Osteocyte (in vitro differentiated cells): ENCODE data around the gene TCHP. TPM values are rescaled to one million over a fixed set of nuclear protein-coding genes. Genes with fewer than 3 reads are reported as not detected.
A peak's percentile ranks its signal among the peaks of the same experiment; 100 is the strongest.

Experiments used
- DNase-seq: peaks from one replicate; pipeline ENCODE4 v3.0.0; 2021; ENCODE audit warnings: mixed read lengths; ENCODE audit not compliant: unreplicated experiment; ENCODE audit errors: extremely low spot score
- H3K27ac Mint-ChIP-seq: one replicate; pipeline ENCODE4 v1.8.0; 2021; ENCODE audit warnings: mild to moderate bottlenecking, mixed read lengths; ENCODE audit not compliant: unreplicated experiment
- H3K27me3 Mint-ChIP-seq: one replicate; pipeline ENCODE4 v1.8.0; 2021; ENCODE audit warnings: mixed read lengths; ENCODE audit not compliant: unreplicated experiment
- H3K36me3 Mint-ChIP-seq: one replicate; pipeline ENCODE4 v1.8.0; 2021; ENCODE audit warnings: mixed read lengths; ENCODE audit not compliant: unreplicated experiment
- H3K4me1 Mint-ChIP-seq: one replicate; pipeline ENCODE4 v1.8.0; 2021; ENCODE audit warnings: mixed read lengths; ENCODE audit not compliant: unreplicated experiment
- H3K4me3 Mint-ChIP-seq: one replicate; pipeline ENCODE4 v1.8.0; 2021; ENCODE audit warnings: mild to moderate bottlenecking, moderate library complexity, mixed read lengths; ENCODE audit not compliant: unreplicated experiment
- H3K9me3 Mint-ChIP-seq: one replicate; pipeline ENCODE4 v1.8.0; 2021; ENCODE audit warnings: mixed read lengths; ENCODE audit not compliant: unreplicated experiment
- CTCF ChIP-seq: fragments of 200-600 bp; sonication (generic); IDR thresholded peaks from 2 replicates; pipeline ENCODE4 v1.5.0; 2021; ENCODE audit warnings: antibody characterized with exemption, mild to moderate bottlenecking, moderate library complexity
- total RNA-seq: library from RNA; stranded (reverse); gene quantifications from 2 replicates; pipeline ENCODE4 v1.2.1, GENCODE V29; 2021

Gene TCHP
- total RNA-seq, 1 donor from 2014 or later: 14.4 TPM

GRCh38 chr12:109946505-109946904 is 46.4 kb downstream of the TCHP start:
- Mint-ChIP-seq H3K27ac (peak overlapping the region; percentile 80), H3K36me3 (peaks cover 41% of the 10 kb centered on the region), H3K4me3 (no peak overlapping the region), H3K4me1 (peaks cover 43% of the 10 kb centered on the region), H3K9me3 (no peaks in the 10 kb centered on the region), H3K27me3 (no peaks in the 10 kb centered on the region)
- no peak for TF ChIP-seq CTCF
- no peak for DNase-seq

GRCh38 chr12:109946913-109947312 is 46.8 kb downstream of the TCHP start:
- H3K9me3 Mint-ChIP-seq: no peaks in the 10 kb centered on the region
- no peak overlapping the region for H3K4me3 Mint-ChIP-seq
- H3K36me3 Mint-ChIP-seq: peaks cover 45% of the 10 kb centered on the region
- TF ChIP-seq CTCF: no peak
- peak overlapping the region; percentile 80 for H3K27ac Mint-ChIP-seq
- no peak for DNase-seq
- H3K4me1 Mint-ChIP-seq: peaks cover 47% of the 10 kb centered on the region
- H3K27me3 Mint-ChIP-seq: no peaks in the 10 kb centered on the region

- H3K36me3 Mint-ChIP-seq: peaks cover 50% of the 10 kb centered on the region
- DNase-seq: no peak
- TF ChIP-seq CTCF: no peak
Observed at GRCh38 chr12:109947521-109947920, 47.4 kb downstream of the TCHP start.

GRCh38 chr12:109948368-109948767 is 48.3 kb downstream of the TCHP start:
- H3K4me1 Mint-ChIP-seq: peaks cover 54% of the 10 kb centered on the region
- no peak overlapping the region for H3K4me3 Mint-ChIP-seq
- H3K27ac Mint-ChIP-seq: no peak overlapping the region

More at GRCh38 chr12:109947521-109947920, 47.4 kb downstream of the TCHP start:
- H3K4me1 Mint-ChIP-seq: peaks cover 53% of the 10 kb centered on the region
- H3K9me3 Mint-ChIP-seq: no peaks in the 10 kb centered on the region
- no peak overlapping the region for H3K4me3 Mint-ChIP-seq
- H3K27ac Mint-ChIP-seq: peak overlapping the region; percentile 80
- H3K27me3 Mint-ChIP-seq: no peaks in the 10 kb centered on the region

GRCh38 chr12:109949089-109949488 is 49.0 kb downstream of the TCHP start:
- TF ChIP-seq CTCF: no peak
- Mint-ChIP-seq H3K4me1 (peaks cover 54% of the 10 kb centered on the region), H3K27me3 (no peaks in the 10 kb centered on the region), H3K27ac (peak overlapping the region; percentile 55), H3K9me3 (no peaks in the 10 kb centered on the region), H3K36me3 (peaks cover 58% of the 10 kb centered on the region), H3K4me3 (no peak overlapping the region)
- no peak for DNase-seq

More at GRCh38 chr12:109948368-109948767, 48.3 kb downstream of the TCHP start:
- DNase-seq: no peak
- no peak for TF ChIP-seq CTCF
- H3K9me3 Mint-ChIP-seq: no peaks in the 10 kb centered on the region
- H3K27me3 Mint-ChIP-seq: no peaks in the 10 kb centered on the region
- H3K36me3 Mint-ChIP-seq: peaks cover 55% of the 10 kb centered on the region
